Hematopoietic multipotent progenitor cell treated with erythropoietin and hydrocortisone succinate and interleukin-3 and kit ligand, for 15 days (in vitro differentiated cells): ENCODE results near the gene SPO11.

ENCODE experiments used
- DNase-seq: peaks from one replicate; pipeline ENCODE4 v3.0.0-alpha.2; 2015; ENCODE audit warnings: low spot score

Gene SPO11

DNA sequence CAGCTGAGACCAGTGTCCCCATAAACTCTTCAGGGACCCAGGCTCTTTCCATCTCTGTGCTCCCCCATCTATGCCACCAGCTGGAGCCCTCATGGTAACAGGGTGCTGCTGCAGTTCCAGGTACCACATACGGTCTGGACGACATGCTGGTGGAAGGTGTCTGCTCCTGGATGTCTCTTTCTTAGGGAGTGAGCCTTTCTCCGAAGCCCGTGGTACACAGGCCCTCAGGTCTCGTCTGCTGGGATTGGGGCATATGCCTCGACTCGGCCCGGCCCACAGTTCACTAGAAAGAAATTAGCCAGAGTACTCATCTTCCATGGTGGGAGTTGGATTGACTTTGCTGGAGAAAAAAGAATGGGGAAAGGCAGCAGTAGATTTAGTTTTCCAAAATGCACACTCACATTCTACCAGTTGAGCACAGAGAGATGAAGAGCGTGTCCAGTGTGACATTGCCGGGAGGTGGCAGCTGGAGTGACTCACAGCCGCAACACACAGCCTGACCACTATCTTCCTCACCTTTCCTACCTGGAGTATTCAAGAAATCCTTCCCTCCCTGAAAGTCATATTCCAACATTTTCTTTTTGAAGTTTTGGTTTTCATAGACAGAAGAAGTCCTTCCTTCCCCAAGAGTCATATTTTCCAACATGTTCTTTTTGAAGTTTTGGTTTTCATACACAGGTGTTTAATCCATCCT, 18.6 kb upstream of the SPO11 start:
- DNase-seq: no peak

DNA sequence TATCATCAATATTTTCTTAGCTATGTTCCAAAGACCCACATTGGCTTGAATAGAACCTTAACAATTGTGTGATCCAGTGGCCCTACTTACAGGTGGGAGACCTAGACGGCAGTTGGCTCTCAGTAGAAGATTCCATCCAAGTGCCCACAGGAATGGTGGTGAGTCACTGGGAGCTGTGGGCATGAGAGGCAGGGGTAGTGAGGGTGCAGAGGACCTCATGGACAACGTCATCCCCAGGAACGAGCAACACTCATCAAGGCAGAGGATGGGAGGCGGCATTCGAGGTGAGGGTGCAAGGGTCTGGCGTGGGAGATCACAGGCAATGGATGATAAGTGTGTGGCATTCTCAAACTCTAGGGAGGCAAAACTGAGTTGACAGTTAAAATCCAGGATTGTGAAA, 17.5 kb upstream of the SPO11 start:
- DNase-seq: no peak

DNA sequence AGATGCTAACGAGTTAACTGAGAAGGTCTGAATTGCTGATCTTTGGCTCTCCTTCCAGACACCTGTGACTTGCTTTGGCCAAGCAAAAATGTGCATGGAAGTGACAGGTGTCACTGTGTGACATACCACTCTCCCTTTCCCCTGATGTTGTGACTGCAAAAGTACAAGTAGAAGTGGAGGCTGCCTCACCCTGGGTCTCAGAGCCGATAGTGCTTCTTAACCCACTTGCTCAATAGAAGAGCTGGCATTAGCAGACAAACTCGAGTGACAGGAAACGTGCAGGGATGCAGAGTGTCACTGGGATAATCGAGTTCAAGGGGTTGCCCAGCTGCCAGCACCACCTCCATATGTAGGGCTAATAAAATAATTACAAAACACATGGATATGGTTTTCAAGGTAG, 16.4 kb upstream of the SPO11 start:
- no peak for DNase-seq

DNA sequence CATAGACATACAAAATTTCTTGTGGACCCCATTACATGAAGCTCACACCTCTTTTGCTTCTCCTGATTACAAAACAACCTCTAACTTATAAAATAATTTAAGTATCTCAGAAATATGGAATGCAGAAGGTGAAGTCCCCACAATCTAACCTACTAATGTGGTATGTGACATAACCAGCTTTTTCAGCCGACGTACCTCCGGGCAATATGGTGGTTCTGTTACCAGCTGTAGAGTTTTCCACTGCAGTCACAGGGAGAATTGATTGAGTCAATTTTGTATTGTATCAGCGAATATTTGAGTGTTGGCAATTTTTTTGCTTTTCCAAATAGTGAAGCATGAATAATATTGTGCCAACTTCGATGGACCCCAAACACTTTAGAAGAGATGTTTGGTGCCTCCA, 15.7 kb upstream of the SPO11 start:
- DNase-seq: no peak

DNA sequence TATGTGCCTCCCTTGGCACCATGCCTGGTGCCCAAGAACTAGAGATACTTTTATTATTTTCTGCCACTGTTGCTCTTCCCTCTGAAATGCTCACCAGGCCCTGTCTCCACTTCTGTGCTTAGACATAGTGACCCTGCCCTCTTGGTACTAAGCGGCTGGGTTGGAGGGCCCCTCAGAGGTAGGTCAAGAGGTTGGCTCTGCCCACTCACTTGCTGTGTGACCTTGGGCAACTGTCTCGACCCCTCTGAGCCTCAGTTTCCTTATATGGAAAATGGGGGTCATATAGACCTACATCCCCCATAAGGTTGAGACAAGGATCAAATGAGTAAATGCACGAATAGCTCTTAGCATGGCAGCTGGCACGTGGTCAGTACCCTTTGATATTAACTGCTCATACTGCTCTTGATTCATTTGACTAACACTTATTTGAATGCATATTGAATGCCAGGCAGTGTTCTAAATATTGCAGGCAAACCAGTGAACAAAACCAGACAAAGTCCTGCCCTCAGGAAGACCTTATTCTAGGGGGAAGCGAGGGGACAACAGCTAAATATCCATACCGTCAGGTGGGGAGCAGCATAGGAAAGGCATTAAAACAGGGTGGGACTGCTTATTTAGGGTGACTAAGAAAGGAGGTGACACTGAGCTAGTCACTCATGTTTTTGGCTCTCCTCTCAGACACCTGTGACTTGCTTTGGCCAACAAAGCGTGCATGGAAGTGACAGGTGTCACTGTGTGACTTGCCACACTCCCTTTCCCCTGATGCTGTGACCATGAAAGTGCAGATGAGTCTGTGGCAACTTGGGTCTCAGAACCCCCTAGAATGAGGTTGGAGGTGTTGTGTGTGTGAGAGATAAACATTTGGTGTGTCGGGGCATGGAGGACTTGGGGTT, 14.3 kb upstream of the SPO11 start:
- DNase-seq: no peak

DNA sequence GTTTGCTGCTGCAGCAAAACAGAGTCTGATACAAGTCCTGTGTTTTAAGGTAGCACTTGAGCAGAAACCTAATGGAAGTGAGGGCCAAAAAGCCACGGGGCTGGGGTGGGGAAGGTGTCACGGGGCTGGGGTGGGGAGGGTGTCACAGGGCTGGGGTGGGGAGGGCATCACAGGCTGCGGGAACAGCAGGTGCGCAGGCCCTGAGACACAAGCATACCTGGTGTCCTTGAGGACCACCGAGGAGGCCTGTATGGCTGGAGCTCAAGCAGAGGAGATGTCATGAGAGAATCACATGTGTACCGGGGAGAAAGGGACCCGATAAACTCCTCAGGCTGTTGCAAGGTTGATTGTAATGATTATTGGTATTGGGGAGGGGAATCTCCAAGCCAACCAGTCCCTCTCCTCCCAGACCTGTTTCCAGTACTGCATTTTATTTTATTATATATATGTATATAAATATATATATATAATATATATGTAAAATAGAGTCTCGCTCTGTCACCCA, 13.6 kb upstream of the SPO11 start:
- DNase-seq: no peak

DNA sequence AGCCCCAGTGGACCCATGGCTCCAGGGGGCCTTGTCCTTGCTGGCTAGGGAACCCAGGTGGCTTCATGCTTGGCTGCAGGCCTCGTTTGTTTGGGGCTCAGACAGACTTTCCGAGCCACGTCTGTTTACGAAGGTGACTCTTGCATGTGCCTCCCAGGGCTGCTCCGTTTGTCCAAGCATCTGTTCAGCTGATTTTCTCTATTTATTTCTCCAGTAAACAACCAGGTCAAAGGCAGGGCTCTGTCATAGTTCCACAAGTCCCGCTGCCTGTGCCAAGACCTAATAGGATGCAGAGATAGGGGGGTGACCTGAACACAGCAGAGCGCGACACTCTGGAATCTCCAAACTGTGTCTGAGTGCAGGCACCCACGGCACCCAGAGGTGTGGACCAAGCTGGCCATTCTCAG, 12.8 kb upstream of the SPO11 start:
- no peak for DNase-seq

DNA sequence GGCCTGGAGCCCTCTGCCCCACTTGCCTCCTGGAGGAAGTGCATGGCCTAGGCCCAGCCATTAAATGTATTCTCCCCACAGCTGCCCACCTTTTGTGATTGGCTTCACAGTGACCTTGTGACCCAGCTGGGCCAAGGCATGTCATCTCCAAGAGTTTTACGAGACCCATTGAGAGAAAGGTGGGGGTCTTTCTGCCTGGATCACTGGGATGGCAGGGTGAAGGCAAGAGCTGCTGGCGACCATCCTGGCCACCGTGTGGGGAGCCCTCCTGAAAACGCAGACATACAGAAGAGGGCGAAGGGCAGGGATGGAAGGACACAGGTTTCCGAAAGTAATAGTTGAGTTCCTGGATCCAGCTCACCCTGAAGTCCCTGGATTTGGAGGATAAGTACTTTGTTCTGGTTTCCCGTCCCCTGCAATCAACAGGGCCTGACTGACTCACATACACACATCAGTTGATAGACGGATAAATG, 12.3 kb upstream of the SPO11 start:
- no peak for DNase-seq

DNA sequence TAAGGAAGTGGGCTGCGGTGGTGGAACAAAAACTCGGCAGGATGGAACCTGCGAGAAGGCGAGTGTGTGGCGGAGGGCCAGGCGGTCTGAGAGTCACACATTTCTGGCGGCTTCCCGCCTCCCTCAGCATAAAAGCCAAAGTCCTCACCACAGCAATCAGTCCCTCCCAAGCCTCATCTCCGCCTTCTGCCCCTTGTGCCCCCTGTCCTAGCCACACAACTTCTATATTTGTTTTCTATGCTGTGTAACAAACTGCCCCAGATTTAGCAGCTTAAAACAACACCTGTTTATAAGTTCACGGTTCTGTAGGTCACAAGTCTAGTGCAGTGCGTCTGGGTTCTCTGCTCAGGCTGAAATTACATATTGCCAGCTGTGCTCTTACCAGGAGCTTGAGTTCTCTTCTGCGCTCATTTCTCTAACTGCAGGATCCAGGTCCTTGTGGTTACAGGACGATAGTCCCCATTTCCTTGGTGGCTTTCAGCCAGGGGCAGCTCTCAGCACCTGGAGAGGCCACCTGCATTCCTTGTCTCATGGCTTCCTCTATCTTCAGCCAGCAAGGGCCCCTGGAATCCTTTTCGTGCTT, 11.7 kb upstream of the SPO11 start:
- no peak for DNase-seq

DNA sequence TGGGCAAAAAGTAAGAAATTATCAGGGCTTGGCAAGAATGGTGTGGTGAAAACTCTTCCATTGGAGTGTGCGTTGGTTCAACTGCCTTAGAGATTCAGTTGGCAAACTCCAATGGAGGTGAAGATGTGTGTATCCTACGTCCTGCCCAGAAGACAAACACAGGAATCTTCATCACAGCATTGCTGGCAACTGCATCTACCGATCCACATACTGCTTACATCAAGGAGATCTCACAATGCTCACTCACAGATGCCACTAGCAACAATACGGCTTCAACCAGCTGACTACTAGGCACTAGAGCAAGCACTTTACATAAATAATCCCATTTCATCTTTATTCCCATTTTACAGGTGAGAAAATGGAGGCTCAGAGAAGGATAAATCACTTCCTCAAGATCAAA, 10.0 kb upstream of the SPO11 start:
- DNase-seq: no peak

DNA sequence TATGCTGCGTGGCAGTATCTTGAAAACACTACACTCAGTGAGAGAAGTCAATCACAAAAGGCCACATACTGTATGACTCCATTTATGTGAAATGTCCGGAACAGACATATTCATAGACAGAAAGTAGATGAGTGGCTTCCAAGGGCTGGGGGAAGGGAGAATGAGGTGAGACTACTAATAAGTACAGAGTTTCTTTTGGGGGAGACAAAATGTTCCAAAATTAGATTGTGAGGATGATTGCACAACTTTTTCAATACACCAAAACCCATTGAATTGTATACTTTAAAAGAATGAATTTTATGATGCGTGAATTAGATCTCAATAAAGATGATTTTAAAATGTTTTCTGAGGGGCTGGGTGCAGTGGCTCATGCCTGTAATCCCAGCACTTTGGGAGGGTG, 9.2 kb upstream of the SPO11 start:
- DNase-seq: no peak

DNA sequence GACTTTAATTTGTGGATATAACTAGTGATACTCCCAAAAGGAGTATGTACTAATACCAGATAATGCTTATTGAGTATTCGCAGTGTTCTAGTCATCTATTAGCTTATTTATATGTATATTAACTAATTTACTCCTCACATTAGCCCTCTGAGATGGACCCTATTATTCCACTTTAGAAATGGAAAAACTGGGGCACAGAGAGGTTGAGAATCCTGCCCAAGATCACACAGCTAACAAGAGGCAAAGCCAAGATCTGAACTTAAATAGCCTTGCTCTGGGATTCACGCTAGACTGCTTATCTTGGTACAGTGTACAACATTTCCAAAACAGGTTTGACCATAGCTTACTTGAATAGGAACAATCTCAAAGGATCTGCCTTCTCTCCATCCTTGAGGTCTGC, 8.5 kb upstream of the SPO11 start:
- no peak for DNase-seq

DNA sequence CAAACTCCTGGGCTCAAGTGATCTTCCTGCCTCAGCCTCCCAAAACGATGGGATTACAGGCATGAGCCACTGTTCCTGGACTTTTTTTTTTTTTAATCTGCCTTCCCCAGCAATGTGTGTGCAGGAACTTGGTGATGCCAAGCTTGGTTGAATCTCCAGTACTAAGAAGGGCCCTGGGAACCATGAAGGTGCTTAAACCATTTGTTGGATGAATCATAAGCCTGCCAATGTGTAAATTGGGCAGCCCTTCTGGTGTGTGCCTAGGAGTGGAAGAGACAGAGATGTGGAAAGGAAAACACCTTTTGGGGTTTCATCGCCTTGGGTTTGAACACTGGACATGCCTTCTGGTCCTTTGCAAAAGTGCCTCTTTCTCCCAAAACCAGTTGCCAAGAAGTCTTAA, 7.1 kb upstream of the SPO11 start:
- DNase-seq: no peak

DNA sequence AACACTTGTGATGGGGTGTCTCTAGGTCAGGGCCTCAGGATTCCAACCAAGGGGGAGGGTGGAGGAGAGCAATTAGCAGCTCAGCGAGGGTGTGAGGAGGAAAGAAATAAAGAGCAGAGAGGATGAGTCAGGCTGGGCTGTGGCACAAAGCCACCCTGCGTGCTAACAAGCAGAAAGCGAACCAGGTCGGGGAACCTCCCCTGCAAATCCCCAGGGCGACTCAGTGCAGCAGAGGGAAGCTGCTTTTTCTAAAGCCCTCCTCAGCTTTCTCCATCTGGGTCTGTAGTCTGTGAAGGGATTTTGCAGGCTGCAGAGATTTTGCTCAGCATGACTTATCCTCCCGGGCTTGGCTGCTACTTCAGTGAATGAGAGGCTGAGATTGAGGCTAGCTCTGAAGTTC, 6.6 kb upstream of the SPO11 start:
- no peak for DNase-seq

DNA sequence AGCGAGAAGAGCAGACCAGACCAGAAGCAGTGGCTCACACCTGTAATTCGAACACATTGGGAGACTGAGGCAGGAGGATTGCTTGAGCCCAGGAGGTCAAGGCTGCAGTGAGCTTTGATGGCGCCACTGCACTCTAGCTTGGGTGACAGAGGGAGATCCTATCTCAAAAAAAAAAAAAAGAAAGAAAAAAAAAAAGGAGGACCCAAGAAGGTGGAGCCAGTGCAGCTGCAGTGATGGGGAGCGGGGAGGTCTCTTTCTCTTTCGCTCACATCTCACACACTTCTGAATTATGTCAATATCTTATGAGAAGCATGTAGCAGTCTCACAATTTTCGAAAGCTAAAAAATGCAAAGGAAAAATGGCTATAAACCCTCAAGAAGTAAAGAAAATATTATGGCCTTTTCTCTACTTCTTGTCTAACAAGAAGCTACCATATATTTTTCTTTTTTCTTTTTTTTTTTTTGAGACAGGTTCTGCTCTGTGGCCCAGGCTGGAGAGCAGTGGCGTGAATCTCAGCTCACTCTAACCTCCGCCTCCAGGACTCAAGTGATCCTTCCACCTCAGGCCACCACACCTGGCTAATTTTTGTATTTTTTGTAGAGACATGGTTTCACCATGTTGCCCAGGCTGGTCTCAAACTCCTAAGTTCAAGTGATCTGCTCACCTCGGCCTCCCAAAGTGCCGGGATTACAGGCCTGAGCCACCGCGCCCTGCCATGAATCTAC, 3.8 kb upstream of the SPO11 start:
- no peak for DNase-seq

DNA sequence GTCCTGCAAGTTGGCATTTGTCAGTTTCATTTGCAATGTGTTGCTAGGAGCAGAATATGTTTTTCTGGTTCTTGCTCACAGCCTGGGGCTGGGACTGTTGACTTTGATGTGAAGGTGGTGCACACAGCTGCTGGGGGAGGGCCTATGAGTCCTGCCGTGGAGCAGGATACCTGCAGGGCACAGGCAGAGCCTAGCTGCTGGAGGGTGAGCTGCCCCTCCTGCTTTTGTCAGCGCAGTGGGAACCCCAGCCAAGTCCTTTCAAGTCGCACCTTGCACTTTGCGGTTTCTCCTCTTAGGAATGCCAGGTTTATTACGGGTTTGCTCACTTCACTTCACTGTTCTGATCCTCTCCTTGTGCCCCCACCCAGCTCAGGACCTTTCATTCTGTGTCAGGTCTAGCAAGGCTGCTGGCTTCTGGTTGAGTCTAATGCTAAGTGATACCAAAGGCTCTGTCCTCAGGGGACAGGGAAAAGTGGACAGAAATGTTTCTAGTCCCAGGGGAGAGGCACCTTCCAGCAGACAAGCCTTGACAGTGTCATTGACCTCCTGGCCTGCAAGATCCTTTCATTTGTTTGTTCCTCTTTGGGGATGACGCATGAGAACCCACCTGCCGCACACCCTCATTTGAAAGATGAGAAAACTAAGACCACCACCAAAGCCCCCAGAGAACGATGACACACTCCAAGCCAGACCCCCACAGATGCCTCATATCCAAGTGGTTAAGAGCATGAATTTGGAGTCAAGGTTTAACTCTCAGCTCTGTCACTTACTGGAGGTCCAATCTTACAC, 2.7 kb upstream of the SPO11 start:
- DNase-seq: no peak

DNA sequence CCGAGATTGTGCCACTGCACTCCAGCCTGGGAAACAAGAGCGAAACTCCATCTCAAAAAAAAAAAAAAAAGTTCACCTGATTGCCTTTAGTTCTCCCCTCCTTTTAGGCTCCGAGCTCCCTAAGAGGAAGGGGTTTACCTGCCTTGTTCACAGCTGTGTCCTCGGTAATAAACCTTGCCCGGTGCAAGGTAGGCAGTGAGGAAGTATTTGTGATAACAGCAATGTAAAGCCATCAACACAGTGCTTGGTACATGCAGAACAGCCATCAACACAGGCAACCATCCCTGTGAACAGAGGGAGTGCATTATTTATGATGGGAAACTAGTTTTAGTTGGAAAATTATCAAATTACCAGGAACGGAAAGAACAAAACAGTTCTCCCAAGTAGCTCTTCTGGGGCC, 1.8 kb upstream of the SPO11 start:
- no peak for DNase-seq

DNA sequence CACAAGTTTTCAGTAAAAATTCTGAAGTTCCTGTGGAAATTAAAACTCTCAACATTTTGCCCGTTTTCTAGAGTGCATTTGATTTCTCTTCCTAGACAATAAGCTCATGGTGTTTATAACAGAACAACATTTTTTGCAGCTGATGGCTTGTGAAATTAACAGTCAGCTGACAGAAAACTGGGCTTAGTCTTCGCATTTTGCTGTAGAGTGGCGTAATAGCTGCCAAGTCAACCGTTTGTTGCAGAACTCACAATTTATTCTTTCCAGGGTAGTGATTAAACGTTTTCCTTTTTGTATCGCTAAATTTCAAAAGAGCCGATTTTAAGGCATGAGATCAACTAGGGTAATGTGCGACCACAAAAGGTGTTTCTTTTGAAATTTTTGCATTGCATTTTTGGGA, 1.4 kb downstream of the SPO11 start:
- no peak for DNase-seq

DNA sequence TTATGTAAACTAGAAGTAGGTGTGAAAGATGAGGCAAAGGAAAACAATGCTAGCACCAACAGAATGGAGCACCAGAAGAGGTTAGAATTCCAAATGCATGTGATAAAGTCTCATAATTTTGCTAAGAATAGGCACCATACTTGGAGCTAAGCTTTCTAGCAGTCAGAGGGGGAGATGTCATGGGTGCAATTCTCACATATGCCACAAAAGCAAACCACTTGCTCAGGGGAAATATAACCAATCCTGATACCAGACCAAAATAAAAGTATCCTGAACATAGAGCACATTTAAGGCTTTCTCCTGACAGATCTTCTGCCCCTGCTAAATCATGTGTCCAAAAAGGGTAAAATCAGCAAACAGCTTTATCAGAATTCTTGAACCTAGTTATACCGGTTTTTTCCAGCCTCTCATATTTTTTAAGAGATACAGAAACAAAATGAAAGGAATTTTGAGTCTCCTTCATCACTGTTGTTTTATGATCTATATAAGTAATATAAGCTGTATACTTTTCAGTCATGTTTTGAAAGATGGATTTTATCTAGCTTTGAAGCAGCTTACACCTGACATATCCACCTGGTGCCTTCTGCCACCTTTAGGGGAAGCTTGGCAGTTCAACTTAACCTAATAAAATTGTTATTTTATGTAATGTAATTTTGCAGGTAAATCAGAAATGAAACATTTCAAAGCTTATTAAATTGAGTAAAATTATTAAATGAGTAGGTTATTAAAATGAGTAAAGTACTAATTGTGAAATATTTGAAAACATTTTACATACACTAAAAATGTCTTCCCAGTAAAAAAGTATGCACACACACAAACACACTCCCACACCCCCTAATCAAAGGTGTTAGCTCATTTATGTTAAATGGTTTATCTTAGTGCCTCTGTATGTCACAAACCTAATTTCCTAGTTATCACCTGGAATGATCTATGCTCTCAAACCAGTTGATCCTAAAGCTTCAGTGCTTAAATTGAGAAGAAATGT, 2.8 kb downstream of the SPO11 start:
- no peak for DNase-seq

DNA sequence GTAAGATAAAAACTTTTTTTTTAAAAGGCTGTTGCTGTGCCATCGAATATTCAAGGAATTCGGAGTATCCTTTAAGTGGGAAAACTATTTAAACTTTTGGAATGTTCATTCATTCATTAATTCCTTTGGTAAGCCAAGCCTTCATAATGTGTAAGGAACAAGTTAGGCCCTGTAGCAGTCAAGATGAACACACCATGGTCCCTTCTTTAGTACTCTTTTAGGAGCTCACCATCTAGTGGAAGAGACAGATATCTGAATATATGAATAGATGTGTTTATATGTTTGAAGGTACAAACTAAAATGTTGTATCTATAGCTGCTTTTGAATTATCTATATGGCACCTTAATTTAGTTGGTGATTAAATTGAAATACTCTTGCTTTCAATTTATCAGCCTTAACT, 5.8 kb downstream of the SPO11 start:
- DNase-seq: no peak
